Transverse colon (tissue), 4 donors: ENCODE results near the gene LMNTD2. TPM values are rescaled to one million over a fixed set of nuclear protein-coding genes. Genes with fewer than 3 reads are reported as not detected.

Experiments used
- DNase-seq: peaks from one replicate; pipeline ENCODE4 v3.0.0-alpha.2; 2019
- H3K27ac ChIP-seq, 4 donors: fragments of 200-600 bp; sonication (generic); 2 replicates each; pipeline ENCODE4 v1.5.1; 2016 to 2018; ENCODE audit warnings: inconsistent platforms in 4 of 4
- H3K27me3 ChIP-seq: fragments of 200-600 bp; sonication (generic); 2 replicates; pipeline ENCODE4 v1.5.1; 2017; ENCODE audit warnings: inconsistent platforms
- H3K36me3 ChIP-seq, 4 donors: fragments of 200-600 bp; sonication (generic); 2 replicates each; pipeline ENCODE4 v1.5.1; 2017 to 2019; ENCODE audit warnings: inconsistent platforms in 4 of 4
- H3K4me1 ChIP-seq, 4 donors: fragments of 200-600 bp; sonication (generic); 2 replicates each; pipeline ENCODE4 v1.5.1; 2017 to 2020; ENCODE audit warnings: inconsistent platforms in 4 of 4
- H3K4me3 ChIP-seq, 4 donors: fragments of 200-600 bp; sonication (generic); 1 replicate in 1 of 4; 2 replicates in 3 of 4; pipeline versions ENCODE4 v1.5.1 to v1.6.1; 2017 to 2019; ENCODE audit warnings: inconsistent platforms in 4 of 4
- H3K9me3 ChIP-seq, 2 donors: fragments of 200-600 bp; sonication (generic); 2 replicates each; pipeline ENCODE4 v1.5.1; 2017 to 2019; ENCODE audit warnings: inconsistent platforms in 2 of 2
- CTCF ChIP-seq, 5 experiments: fragments of 200-600 bp in 3 of 5; fragments of 450-650 bp in 2 of 5; sonication (generic) in 3 of 5; IDR thresholded peaks; 1 replicate in 2 of 5; 2 replicates in 3 of 5; pipeline ENCODE4 v1.5.1; 2016 to 2017; ENCODE audit warnings: antibody characterized with exemption in 5 of 5, inconsistent platforms in 3 of 5, mild to moderate bottlenecking in 2 of 5, moderate library complexity in 1 of 5
- EP300 ChIP-seq: sonication (generic); formaldehyde crosslinking; IDR thresholded peaks from one replicate; pipeline ENCODE4 v1.6.1; 2017; ENCODE audit warnings: antibody characterized with exemption, low read depth
- POLR2A ChIP-seq: fragments of 450-650 bp; IDR thresholded peaks from one replicate; pipeline ENCODE4 v1.6.1; 2016; ENCODE audit warnings: antibody characterized with exemption, mild to moderate bottlenecking, moderate library complexity
- POLR2AphosphoS5 ChIP-seq, 3 donors: sonication (generic); formaldehyde crosslinking; IDR thresholded peaks; one replicate each; pipeline ENCODE4 v1.6.1; 2016; ENCODE audit warnings: antibody characterized with exemption in 3 of 3
- WGBS, 2 donors: methylation state at CpG; one replicate each; pipeline ENCODE4 v1.1.5; 2018; ENCODE audit warnings: low coverage in 1 of 2; 5-methylcytosine and 5-hydroxymethylcytosine counted together
- in situ Hi-C, 4 donors: fragments of 200-750 bp; cut with MboI; loops; one replicate each; pipeline versions ENCODE4 v1.15.0 to v1.15.1; 2017; ENCODE audit warnings: low sequenced_read_pairs in 3 of 4, low pct_ligation_motif_present in 1 of 4, low pct_unique_long_range_greater_than_20kb in 1 of 4
- intact Hi-C: fragments of 100-400 bp; cut with DNase I; formaldehyde crosslinking; loops from one replicate; pipeline ENCODE4 v1.15.1; 2023; ENCODE audit warnings: low total_unique reads
- total RNA-seq, 4 donors: library from RNA; depleted of rRNA; stranded (reverse); fragments of >200 nt; gene quantifications; one replicate each; pipeline ENCODE4 v1.1.0, GENCODE V29; 2016

The LMNTD2 gene
- total RNA-seq, 4 donors from 2014 or later: 14.8 to 89.0 (median 16.6) TPM

GRCh38 chr11:556662-557256 lies 3.8 kb downstream of the LMNTD2 start:
- no peak for DNase-seq
- TF ChIP-seq CTCF (IDR thresholded peaks at IDR 0.05): no peak
- TF ChIP-seq POLR2A: peak; percentile 3
- TF ChIP-seq EP300: no peak
- Histone ChIP-seq H3K27me3 (peaks cover 56% of the 10 kb centered on the region), H3K27ac (no peak overlapping the region), H3K4me1 (peaks cover 24 to 47% (median 35%) of the 10 kb centered on the region in 4 donors), H3K9me3 (no peaks in the 10 kb centered on the region), H3K4me3 (no peak overlapping the region), H3K36me3 (no peaks in the 10 kb centered on the region)
- in situ Hi-C loops (no loop called here), intact Hi-C loops (loop anchor here (5.0 kb wide), 1 partner anchor 166 kb away; no protein-coding TSS in a partner anchor)
- 93% methylated on average over 18 of the region's 22 CpGs; no CpG with 5 or more reads in 1 of the 2 donors for WGBS, 2 donors

- Histone ChIP-seq H3K4me3 (peak overlapping the region in 2 of 4 donors; percentile 34 to 52), H3K4me1 (peaks cover 20 to 40% (median 30%) of the 10 kb centered on the region in 4 donors), H3K27me3 (peaks cover 56% of the 10 kb centered on the region), H3K27ac (no peak overlapping the region), H3K9me3 (no peaks in the 10 kb centered on the region), H3K36me3 (no peaks in the 10 kb centered on the region)
- no peak for DNase-seq
- intact Hi-C loops (loop anchor here (5.0 kb wide), 1 partner anchor 166 kb away; no protein-coding TSS in a partner anchor), in situ Hi-C loops (no loop called here)
- 9% methylated on average over 78 of the region's 104 CpGs; no CpG with 5 or more reads in 1 of the 2 donors for WGBS, 2 donors
- TF ChIP-seq POLR2AphosphoS5 (IDR thresholded peaks at IDR 0.05) (no peak), POLR2A (peak; percentile 4), CTCF (IDR thresholded peaks at IDR 0.05) (no peak), EP300 (no peak)
Observed at GRCh38 chr11:555780-556661, 4.5 kb downstream of the LMNTD2 start.

GRCh38 chr11:555227-555779 lies 5.2 kb downstream of the LMNTD2 start:
- WGBS, 2 donors: 2% methylated on average over 38 of the region's 57 CpGs; no CpG with 5 or more reads in 1 of the 2 donors
- TF ChIP-seq POLR2AphosphoS5 (IDR thresholded peaks at IDR 0.05): no peak
- no peak for TF ChIP-seq EP300
- TF ChIP-seq CTCF (IDR thresholded peaks at IDR 0.05): no peak
- TF ChIP-seq POLR2A: no peak
- no peak for DNase-seq
- Histone ChIP-seq H3K36me3 (no peaks in the 10 kb centered on the region), H3K27ac (peak overlapping the region in 1 of 4 donors; percentile 4), H3K4me1 (peaks cover 18 to 36% (median 28%) of the 10 kb centered on the region in 4 donors), H3K9me3 (no peaks in the 10 kb centered on the region), H3K4me3 (peak overlapping the region in 3 of 4 donors; percentile 5 to 52 (median 34)), H3K27me3 (peaks cover 56% of the 10 kb centered on the region)
- in situ Hi-C loops (no loop called here), intact Hi-C loops (loop anchor here (5.0 kb wide), 1 partner anchor 167 kb away; no protein-coding TSS in a partner anchor)
